Caco-2 (cell line): Measurements from ENCODE around the gene SLC26A1. TPM values are rescaled to one million over a fixed set of nuclear protein-coding genes. Genes with fewer than 3 reads are reported as not detected.

Experiments
- BruUV-seq: library from RNA; stranded (reverse); fragments of 400-500 nt; replicated peaks from 2 replicates; lab custom pipeline; 2021; lab: Mats Ljungman, UMichigan
- CTCF ChIA-PET: fragments of 300-600 bp; sonication (Branson Sonifier 250); formaldehyde crosslinking; loops from one replicate; lab custom pipeline; 2022; ENCODE audit warnings: antibody characterized with exemption; lab: Charles Lee
- POLR2A ChIA-PET: fragments of 300-600 bp; sonication (Branson Sonifier 250); formaldehyde crosslinking; loops from one replicate; lab custom pipeline; 2022; ENCODE audit warnings: antibody characterized with exemption; lab: Charles Lee
- DNase-seq, 2 experiments: peaks; one replicate each; pipeline versions ENCODE4 v3.0.0 to v3.0.0-alpha.2; 2020 to 2022
- H3K27me3 ChIP-seq: replicated peaks from 2 replicates; pipeline ENCODE4 v1.6.0; 2011; ENCODE audit warnings: low read length; ENCODE audit not compliant: control insufficient read depth, insufficient read depth
- H3K36me3 ChIP-seq: 2 replicates; pipeline ENCODE4 v1.5.1; 2011; ENCODE audit warnings: low read length; ENCODE audit not compliant: control insufficient read depth, insufficient read depth
- H3K4me1 ChIP-seq: fragments of 250-450 bp; sonication (Bioruptor Pico); 2 replicates; pipeline ENCODE4 v1.5.1; 2020; ENCODE audit warnings: mild to moderate bottlenecking
- H3K4me3 ChIP-seq: 2 replicates; pipeline ENCODE4 v1.5.1; 2011; ENCODE audit warnings: low read depth, mild to moderate bottlenecking, control low read depth, low read length
- H3K9me3 ChIP-seq: fragments of 250-450 bp; sonication (Bioruptor Pico); 2 replicates; pipeline ENCODE4 v1.5.1; 2020; ENCODE audit warnings: mild to moderate bottlenecking, moderate library complexity
- H3K27ac Mint-ChIP-seq: one replicate; pipeline ENCODE4 v1.8.0; 2022; ENCODE audit warnings: mixed read lengths; ENCODE audit not compliant: unreplicated experiment
- H3K27me3 Mint-ChIP-seq: one replicate; pipeline ENCODE4 v1.8.0; 2022; ENCODE audit warnings: mixed read lengths; ENCODE audit not compliant: insufficient read depth, unreplicated experiment
- H3K36me3 Mint-ChIP-seq: one replicate; pipeline ENCODE4 v1.8.0; 2022; ENCODE audit warnings: mild to moderate bottlenecking, mixed read lengths; ENCODE audit not compliant: insufficient read depth, unreplicated experiment
- H3K4me1 Mint-ChIP-seq: one replicate; pipeline ENCODE4 v1.8.0; 2022; ENCODE audit warnings: low read depth, mixed read lengths; ENCODE audit not compliant: unreplicated experiment
- H3K4me3 Mint-ChIP-seq: one replicate; pipeline ENCODE4 v1.8.0; 2022; ENCODE audit warnings: mild to moderate bottlenecking, moderate library complexity, mixed read lengths; ENCODE audit not compliant: unreplicated experiment
- H3K9me3 Mint-ChIP-seq: one replicate; pipeline ENCODE4 v1.8.0; 2022; ENCODE audit warnings: mixed read lengths; ENCODE audit not compliant: unreplicated experiment
- intact Hi-C: fragments of 100-400 bp; cut with micrococcal nuclease; formaldehyde crosslinking; loops from one replicate; pipeline ENCODE4 v1.10.0; 2022; ENCODE audit not compliant: unreplicated experiment
- total RNA-seq: library from RNA; stranded (reverse); gene quantifications from 2 replicates; pipeline ENCODE4 v1.2.3, GENCODE V29; 2022
- TF ChIP-seq, protein P1 (sequence below), 2 experiments: fragments of 200-600 bp in 1 of 2; IDR thresholded peaks; 1 replicate in 1 of 2; 2 replicates in 1 of 2; pipeline versions ENCODE4 v1.5.1 to v1.8.0; 2011 to 2022; ENCODE audit warnings: antibody characterized with exemption in 1 of 2, control low read depth in 1 of 2, inconsistent platforms in 1 of 2, low read depth in 1 of 2, low read length in 1 of 2, mild to moderate bottlenecking in 1 of 2, moderate library complexity in 1 of 2; ENCODE audit not compliant: insufficient read depth in 1 of 2, severe bottlenecking in 1 of 2, unreplicated experiment in 1 of 2

The SLC26A1 gene
- total RNA-seq, 1 experiment from 2014 or later = 9.6 TPM

DNA sequence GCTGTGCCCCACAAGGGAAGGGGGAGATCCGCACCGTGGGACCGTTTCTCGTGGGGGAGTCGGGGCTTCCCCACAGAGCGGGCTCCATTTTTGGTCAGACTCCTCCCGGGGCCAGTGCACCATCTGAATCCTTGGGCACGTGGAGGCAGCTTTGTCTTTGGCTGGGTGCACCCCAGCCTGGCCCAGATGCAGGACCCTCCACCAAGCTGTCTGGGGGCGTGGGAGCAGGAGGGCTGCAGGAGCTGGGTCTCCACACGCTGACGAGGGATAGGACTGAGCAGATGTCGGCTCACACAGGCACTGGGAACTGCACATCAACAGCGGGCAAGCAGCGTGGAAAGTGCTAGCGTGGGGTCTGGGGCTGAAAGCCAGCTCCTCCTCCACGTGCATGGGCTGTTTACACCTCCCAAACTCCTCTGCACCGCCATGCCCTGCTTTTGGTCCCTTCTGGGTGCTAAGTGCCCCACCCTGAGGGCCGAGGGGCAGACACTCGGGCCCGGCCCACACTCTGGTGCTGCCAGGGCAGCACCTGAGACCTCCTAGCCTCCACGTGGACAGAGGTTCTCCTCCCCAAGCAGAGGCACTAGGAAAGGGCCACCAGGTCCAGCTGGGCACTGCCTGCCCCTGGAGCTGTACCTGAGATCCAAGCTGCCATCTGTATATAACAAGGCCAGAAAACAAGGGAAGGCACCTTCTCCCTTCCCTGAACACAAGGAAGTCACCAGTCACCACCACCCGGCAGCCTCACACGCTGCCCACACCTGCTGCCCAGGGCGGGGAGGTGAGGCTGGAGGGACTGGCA is 33.7 kb downstream of the SLC26A1 start:
- Mint-ChIP-seq H3K27me3 (no peaks in the 10 kb centered on the region), H3K4me1 (no peaks in the 10 kb centered on the region), H3K27ac (no peak overlapping the region), H3K4me3 (no peak overlapping the region), H3K36me3 (peaks cover 32% of the 10 kb centered on the region), H3K9me3 (no peaks in the 10 kb centered on the region)
- H3K27me3 ChIP-seq = no peaks in the 10 kb centered on the region
- no peak for DNase-seq
- BruUV-seq = no TSS peak
- ChIA-PET CTCF (interaction anchor here (0.6 kb wide), 1 partner anchor 68 kb away, joined by 6 read pairs; no protein-coding TSS in a partner anchor), POLR2A (no interaction called here)
- no peaks in the 10 kb centered on the region for H3K9me3 ChIP-seq
- TF ChIP-seq, protein P1, sequence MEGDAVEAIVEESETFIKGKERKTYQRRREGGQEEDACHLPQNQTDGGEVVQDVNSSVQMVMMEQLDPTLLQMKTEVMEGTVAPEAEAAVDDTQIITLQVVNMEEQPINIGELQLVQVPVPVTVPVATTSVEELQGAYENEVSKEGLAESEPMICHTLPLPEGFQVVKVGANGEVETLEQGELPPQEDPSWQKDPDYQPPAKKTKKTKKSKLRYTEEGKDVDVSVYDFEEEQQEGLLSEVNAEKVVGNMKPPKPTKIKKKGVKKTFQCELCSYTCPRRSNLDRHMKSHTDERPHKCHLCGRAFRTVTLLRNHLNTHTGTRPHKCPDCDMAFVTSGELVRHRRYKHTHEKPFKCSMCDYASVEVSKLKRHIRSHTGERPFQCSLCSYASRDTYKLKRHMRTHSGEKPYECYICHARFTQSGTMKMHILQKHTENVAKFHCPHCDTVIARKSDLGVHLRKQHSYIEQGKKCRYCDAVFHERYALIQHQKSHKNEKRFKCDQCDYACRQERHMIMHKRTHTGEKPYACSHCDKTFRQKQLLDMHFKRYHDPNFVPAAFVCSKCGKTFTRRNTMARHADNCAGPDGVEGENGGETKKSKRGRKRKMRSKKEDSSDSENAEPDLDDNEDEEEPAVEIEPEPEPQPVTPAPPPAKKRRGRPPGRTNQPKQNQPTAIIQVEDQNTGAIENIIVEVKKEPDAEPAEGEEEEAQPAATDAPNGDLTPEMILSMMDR (IDR thresholded peaks at IDR 0.05; ENCODE audit: insufficient read depth in 1 of 2, low read depth in 1 of 2, low read length in 1 of 2, severe bottlenecking in 1 of 2, unreplicated experiment in 1 of 2) = no peak
- no peaks in the 10 kb centered on the region for H3K4me1 ChIP-seq
- intact Hi-C loops = no loop called here
- H3K36me3 ChIP-seq = no peaks in the 10 kb centered on the region; the same call in 1 of the 2 replicates
- H3K4me3 ChIP-seq = no peak overlapping the region

GRCh38 chr4:958696-959337 is 34.4 kb downstream of the SLC26A1 start:
- no peak for DNase-seq
- no peak overlapping the region for H3K27ac Mint-ChIP-seq
- BruUV-seq = no TSS peak

DNA sequence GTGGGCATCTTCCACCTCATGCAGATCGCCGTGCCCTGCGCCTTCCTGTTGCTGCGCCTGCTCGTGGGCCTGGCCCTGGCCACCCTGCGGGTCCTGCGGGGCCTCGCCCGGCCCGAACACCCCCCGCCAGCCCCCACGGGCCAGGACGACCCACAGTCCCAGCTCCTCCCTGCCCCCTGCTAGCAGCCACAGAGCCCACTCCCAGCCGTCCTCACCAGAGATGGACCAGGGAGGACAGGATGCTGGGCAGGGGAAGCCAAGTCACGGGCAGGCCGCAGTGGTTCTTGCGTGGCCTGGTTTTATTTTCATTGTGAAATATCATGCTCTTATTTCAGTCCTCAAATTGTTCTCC is 34.9 kb downstream of the SLC26A1 start:
- TF ChIP-seq, protein P1 (IDR thresholded peaks at IDR 0.05; ENCODE audit: insufficient read depth in 1 of 2, low read depth in 1 of 2, low read length in 1 of 2, severe bottlenecking in 1 of 2, unreplicated experiment in 1 of 2) = no peak
- no peaks in the 10 kb centered on the region; the same call in 1 of the 2 replicates for H3K36me3 ChIP-seq
- H3K27me3 Mint-ChIP-seq = no peaks in the 10 kb centered on the region
- no TSS peak for BruUV-seq
- no peaks in the 10 kb centered on the region for H3K9me3 Mint-ChIP-seq
- CTCF ChIA-PET = no interaction called here
- peaks cover 25% of the 10 kb centered on the region for H3K36me3 Mint-ChIP-seq
- H3K4me3 Mint-ChIP-seq = no peak overlapping the region
- H3K4me3 ChIP-seq = no peak overlapping the region
- no peaks in the 10 kb centered on the region for H3K4me1 Mint-ChIP-seq
- H3K27me3 ChIP-seq = no peaks in the 10 kb centered on the region
- POLR2A ChIA-PET = no interaction called here
- intact Hi-C loops = no loop called here
- no peaks in the 10 kb centered on the region for H3K4me1 ChIP-seq
- no peak for DNase-seq
- H3K9me3 ChIP-seq = no peaks in the 10 kb centered on the region
- H3K27ac Mint-ChIP-seq = no peak overlapping the region

More at GRCh38 chr4:958696-959337, 34.4 kb downstream of the SLC26A1 start:
- Mint-ChIP-seq H3K4me3 (no peak overlapping the region), H3K4me1 (no peaks in the 10 kb centered on the region), H3K36me3 (peaks cover 30% of the 10 kb centered on the region), H3K9me3 (no peaks in the 10 kb centered on the region), H3K27me3 (no peaks in the 10 kb centered on the region)
- H3K36me3 ChIP-seq = no peaks in the 10 kb centered on the region; the same call in 1 of the 2 replicates
- TF ChIP-seq, protein P1 (IDR thresholded peaks at IDR 0.05; ENCODE audit: insufficient read depth in 1 of 2, low read depth in 1 of 2, low read length in 1 of 2, severe bottlenecking in 1 of 2, unreplicated experiment in 1 of 2) = no peak
- no peaks in the 10 kb centered on the region for H3K27me3 ChIP-seq
- no peaks in the 10 kb centered on the region for H3K9me3 ChIP-seq
- intact Hi-C loops = no loop called here
- ChIA-PET POLR2A (no interaction called here), CTCF (interaction anchor here (0.6 kb wide), 1 partner anchor 68 kb away, joined by 6 read pairs; no protein-coding TSS in a partner anchor)
- no peak overlapping the region for H3K4me3 ChIP-seq
- H3K4me1 ChIP-seq = no peaks in the 10 kb centered on the region
